ENCODE results near the gene DDTL.
"Not testable (repeated sequence)": the region's sequence is repeated elsewhere in the genome, so short reads cannot be mapped to it uniquely, and the experiment has no call there.

DNA sequence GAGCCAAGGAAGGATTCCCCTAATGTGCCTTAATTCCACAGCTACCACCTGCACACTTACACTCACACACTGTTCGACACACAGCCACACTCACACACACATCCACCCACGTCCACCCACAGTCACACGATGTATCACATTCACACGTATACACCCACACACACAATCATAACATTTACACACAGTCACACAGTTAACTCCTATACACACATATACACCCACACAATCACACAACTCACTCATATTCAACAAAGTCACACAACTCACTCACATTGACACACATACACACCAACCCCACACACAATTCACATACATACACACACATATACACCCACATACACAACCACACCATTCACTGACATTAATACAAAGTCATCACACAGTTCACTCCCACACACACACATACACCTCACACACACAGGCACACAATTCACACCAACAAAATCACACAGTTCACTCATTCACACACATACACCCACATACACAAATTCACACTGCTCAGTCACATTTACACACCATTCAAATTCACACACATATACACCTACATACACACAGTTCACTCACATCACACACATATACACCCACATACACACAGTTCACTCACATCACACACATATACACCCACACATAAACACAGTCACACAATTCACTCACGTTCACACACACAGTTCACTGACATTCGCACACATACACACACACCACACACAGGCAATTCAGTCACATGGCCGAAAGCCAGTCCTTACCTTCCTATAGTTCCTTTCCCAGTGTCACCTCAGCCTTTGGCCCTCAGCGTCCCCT, 12.3 kb upstream of the DDTL start:
- not testable (repeated sequence) for TF ChIP-seq POLR2AphosphoS5 (IDR thresholded peaks at IDR 0.05; ENCODE audit: low read depth, low read length); TAF1 (IDR thresholded peaks at IDR 0.05; ENCODE audit: borderline replicate concordance, low read depth, low read length); JUND (IDR thresholded peaks at IDR 0.05); EP300 (IDR thresholded peaks at IDR 0.05; ENCODE audit: borderline replicate concordance in 1 of 2, low read depth in 1 of 2, low read length in 1 of 2); YY1 (IDR thresholded peaks at IDR 0.05; ENCODE audit: low read depth); RFX5 (IDR thresholded peaks at IDR 0.05; ENCODE audit: low read length); TCF12 (IDR thresholded peaks at IDR 0.05); RAD21 (IDR thresholded peaks at IDR 0.05; ENCODE audit: low read length); NFIC (IDR thresholded peaks at IDR 0.05; ENCODE audit: borderline replicate concordance)
- TF ChIP-seq, protein P1, sequence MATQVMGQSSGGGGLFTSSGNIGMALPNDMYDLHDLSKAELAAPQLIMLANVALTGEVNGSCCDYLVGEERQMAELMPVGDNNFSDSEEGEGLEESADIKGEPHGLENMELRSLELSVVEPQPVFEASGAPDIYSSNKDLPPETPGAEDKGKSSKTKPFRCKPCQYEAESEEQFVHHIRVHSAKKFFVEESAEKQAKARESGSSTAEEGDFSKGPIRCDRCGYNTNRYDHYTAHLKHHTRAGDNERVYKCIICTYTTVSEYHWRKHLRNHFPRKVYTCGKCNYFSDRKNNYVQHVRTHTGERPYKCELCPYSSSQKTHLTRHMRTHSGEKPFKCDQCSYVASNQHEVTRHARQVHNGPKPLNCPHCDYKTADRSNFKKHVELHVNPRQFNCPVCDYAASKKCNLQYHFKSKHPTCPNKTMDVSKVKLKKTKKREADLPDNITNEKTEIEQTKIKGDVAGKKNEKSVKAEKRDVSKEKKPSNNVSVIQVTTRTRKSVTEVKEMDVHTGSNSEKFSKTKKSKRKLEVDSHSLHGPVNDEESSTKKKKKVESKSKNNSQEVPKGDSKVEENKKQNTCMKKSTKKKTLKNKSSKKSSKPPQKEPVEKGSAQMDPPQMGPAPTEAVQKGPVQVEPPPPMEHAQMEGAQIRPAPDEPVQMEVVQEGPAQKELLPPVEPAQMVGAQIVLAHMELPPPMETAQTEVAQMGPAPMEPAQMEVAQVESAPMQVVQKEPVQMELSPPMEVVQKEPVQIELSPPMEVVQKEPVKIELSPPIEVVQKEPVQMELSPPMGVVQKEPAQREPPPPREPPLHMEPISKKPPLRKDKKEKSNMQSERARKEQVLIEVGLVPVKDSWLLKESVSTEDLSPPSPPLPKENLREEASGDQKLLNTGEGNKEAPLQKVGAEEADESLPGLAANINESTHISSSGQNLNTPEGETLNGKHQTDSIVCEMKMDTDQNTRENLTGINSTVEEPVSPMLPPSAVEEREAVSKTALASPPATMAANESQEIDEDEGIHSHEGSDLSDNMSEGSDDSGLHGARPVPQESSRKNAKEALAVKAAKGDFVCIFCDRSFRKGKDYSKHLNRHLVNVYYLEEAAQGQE (IDR thresholded peaks at IDR 0.05; ENCODE audit: low read depth, low read length) = not testable (repeated sequence)
- TF ChIP-seq, protein P2, sequence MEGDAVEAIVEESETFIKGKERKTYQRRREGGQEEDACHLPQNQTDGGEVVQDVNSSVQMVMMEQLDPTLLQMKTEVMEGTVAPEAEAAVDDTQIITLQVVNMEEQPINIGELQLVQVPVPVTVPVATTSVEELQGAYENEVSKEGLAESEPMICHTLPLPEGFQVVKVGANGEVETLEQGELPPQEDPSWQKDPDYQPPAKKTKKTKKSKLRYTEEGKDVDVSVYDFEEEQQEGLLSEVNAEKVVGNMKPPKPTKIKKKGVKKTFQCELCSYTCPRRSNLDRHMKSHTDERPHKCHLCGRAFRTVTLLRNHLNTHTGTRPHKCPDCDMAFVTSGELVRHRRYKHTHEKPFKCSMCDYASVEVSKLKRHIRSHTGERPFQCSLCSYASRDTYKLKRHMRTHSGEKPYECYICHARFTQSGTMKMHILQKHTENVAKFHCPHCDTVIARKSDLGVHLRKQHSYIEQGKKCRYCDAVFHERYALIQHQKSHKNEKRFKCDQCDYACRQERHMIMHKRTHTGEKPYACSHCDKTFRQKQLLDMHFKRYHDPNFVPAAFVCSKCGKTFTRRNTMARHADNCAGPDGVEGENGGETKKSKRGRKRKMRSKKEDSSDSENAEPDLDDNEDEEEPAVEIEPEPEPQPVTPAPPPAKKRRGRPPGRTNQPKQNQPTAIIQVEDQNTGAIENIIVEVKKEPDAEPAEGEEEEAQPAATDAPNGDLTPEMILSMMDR (IDR thresholded peaks at IDR 0.05) = not testable (repeated sequence)
- TF ChIP-seq, protein P3, sequence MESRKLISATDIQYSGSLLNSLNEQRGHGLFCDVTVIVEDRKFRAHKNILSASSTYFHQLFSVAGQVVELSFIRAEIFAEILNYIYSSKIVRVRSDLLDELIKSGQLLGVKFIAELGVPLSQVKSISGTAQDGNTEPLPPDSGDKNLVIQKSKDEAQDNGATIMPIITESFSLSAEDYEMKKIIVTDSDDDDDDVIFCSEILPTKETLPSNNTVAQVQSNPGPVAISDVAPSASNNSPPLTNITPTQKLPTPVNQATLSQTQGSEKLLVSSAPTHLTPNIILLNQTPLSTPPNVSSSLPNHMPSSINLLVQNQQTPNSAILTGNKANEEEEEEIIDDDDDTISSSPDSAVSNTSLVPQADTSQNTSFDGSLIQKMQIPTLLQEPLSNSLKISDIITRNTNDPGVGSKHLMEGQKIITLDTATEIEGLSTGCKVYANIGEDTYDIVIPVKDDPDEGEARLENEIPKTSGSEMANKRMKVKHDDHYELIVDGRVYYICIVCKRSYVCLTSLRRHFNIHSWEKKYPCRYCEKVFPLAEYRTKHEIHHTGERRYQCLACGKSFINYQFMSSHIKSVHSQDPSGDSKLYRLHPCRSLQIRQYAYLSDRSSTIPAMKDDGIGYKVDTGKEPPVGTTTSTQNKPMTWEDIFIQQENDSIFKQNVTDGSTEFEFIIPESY (IDR thresholded peaks at IDR 0.05; ENCODE audit: borderline replicate concordance, low read depth) = not testable (repeated sequence)
- TF ChIP-seq, protein P4, sequence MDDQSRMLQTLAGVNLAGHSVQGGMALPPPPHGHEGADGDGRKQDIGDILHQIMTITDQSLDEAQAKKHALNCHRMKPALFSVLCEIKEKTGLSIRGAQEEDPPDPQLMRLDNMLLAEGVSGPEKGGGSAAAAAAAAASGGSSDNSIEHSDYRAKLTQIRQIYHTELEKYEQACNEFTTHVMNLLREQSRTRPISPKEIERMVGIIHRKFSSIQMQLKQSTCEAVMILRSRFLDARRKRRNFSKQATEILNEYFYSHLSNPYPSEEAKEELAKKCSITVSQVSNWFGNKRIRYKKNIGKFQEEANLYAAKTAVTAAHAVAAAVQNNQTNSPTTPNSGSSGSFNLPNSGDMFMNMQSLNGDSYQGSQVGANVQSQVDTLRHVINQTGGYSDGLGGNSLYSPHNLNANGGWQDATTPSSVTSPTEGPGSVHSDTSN (IDR thresholded peaks at IDR 0.05) = not testable (repeated sequence)
- TF ChIP-seq, protein P5, sequence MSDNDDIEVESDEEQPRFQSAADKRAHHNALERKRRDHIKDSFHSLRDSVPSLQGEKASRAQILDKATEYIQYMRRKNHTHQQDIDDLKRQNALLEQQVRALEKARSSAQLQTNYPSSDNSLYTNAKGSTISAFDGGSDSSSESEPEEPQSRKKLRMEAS (IDR thresholded peaks at IDR 0.05; ENCODE audit: low read depth) = not testable (repeated sequence)

Measured in SK-N-SH (cell line).